CD14-positive monocyte (primary cell): ENCODE results near the gene SPSB1. TPM values are rescaled to one million over a fixed set of nuclear protein-coding genes. Genes with fewer than 3 reads are reported as not detected.

Experiments used
- DNase-seq, 3 donors: peaks; one replicate each; pipeline ENCODE4 v3.0.0-alpha.2; 2011 to 2022
- H2AFZ ChIP-seq: 2 replicates; pipeline ENCODE4 v1.6.0; 2012; ENCODE audit warnings: mild to moderate bottlenecking, low read depth, low read length, inconsistent platforms; ENCODE audit not compliant: insufficient read depth, poor library complexity, severe bottlenecking
- H3K27ac ChIP-seq, 2 donors: 1 replicate in 1 of 2; 2 replicates in 1 of 2; pipeline ENCODE4 v1.5.1; 2012 to 2013; ENCODE audit warnings: low read length in 2 of 2, control low read depth in 1 of 2, inconsistent platforms in 1 of 2, low read depth in 1 of 2, mild to moderate bottlenecking in 1 of 2
- H3K27me3 ChIP-seq, 2 donors: one replicate each; pipeline versions ENCODE4 v1.6.0 to v1.6.1; 2011 to 2013; ENCODE audit warnings: low read length in 2 of 2; ENCODE audit not compliant: control insufficient read depth in 2 of 2, insufficient read depth in 2 of 2
- H3K36me3 ChIP-seq, 2 donors: replicated peaks in 1 of 2; 1 replicate in 1 of 2; 2 replicates in 1 of 2; pipeline versions ENCODE4 v1.5.1 to v1.6.1; 2012 to 2013; ENCODE audit warnings: low read length in 2 of 2, control low read depth in 1 of 2, inconsistent platforms in 1 of 2, mild to moderate bottlenecking in 1 of 2; ENCODE audit not compliant: insufficient read depth in 2 of 2, control insufficient read depth in 1 of 2
- H3K4me1 ChIP-seq, 2 donors: 1 replicate in 1 of 2; 2 replicates in 1 of 2; pipeline versions ENCODE4 v1.5.1 to v1.6.1; 2012 to 2013; ENCODE audit warnings: low read length in 2 of 2, control low read depth in 1 of 2, inconsistent platforms in 1 of 2, mild to moderate bottlenecking in 1 of 2, moderate library complexity in 1 of 2; ENCODE audit not compliant: insufficient read depth in 2 of 2, control insufficient read depth in 1 of 2
- H3K4me2 ChIP-seq: replicated peaks from 2 replicates; pipeline ENCODE3; 2012; ENCODE audit warnings: low read length, moderate library complexity, mild to moderate bottlenecking; ENCODE audit not compliant: poor library complexity, severe bottlenecking; ENCODE audit errors: extremely low read depth
- H3K4me3 ChIP-seq, 3 experiments: fragments of 200-600 bp in 1 of 3; sonication (generic) in 1 of 3; replicated peaks in 1 of 3; 1 replicate in 2 of 3; 2 replicates in 1 of 3; pipeline ENCODE4 v1.5.1; 2011 to 2013; ENCODE audit warnings: low read length in 3 of 3, mild to moderate bottlenecking in 3 of 3, control low read depth in 2 of 3, low read depth in 2 of 3, inconsistent platforms in 1 of 3, moderate library complexity in 1 of 3
- H3K79me2 ChIP-seq: 2 replicates; pipeline ENCODE4 v1.6.0; 2012; ENCODE audit warnings: mild to moderate bottlenecking, control low read depth, inconsistent platforms, low read length, moderate library complexity; ENCODE audit not compliant: insufficient read depth
- H3K9ac ChIP-seq: 2 replicates; pipeline ENCODE4 v1.6.0; 2017; ENCODE audit warnings: low read length, mild to moderate bottlenecking; ENCODE audit not compliant: insufficient read depth, poor library complexity, severe bottlenecking
- H3K9me3 ChIP-seq, 2 donors: replicated peaks in 1 of 2; 1 replicate in 1 of 2; 2 replicates in 1 of 2; pipeline versions ENCODE4 v1.5.1 to v1.6.1; 2012 to 2013; ENCODE audit warnings: low read length in 2 of 2, control low read depth in 1 of 2; ENCODE audit not compliant: control insufficient read depth in 1 of 2, insufficient read depth in 1 of 2
- H4K20me1 ChIP-seq: 2 replicates; pipeline ENCODE4 v1.6.0; 2012; ENCODE audit warnings: mild to moderate bottlenecking, low read length, control low read depth, moderate library complexity; ENCODE audit not compliant: insufficient read depth
- H3K27ac Mint-ChIP-seq, 7 donors: one replicate each; pipeline ENCODE4 v1.8.0; 2020; ENCODE audit warnings: mild to moderate bottlenecking in 7 of 7, mixed read lengths in 7 of 7, moderate library complexity in 6 of 7, inconsistent platforms in 2 of 7
- H3K27me3 Mint-ChIP-seq, 3 donors: one replicate each; pipeline ENCODE4 v1.8.0; 2021 to 2022; ENCODE audit warnings: low read depth in 3 of 3, mild to moderate bottlenecking in 3 of 3, mixed read lengths in 3 of 3, moderate library complexity in 3 of 3, inconsistent platforms in 1 of 3
- H3K36me3 Mint-ChIP-seq, 2 donors: one replicate each; pipeline ENCODE4 v1.8.0; 2020; ENCODE audit warnings: mixed read lengths in 2 of 2, inconsistent platforms in 1 of 2, mild to moderate bottlenecking in 1 of 2
- H3K4me1 Mint-ChIP-seq: one replicate; pipeline ENCODE4 v1.8.0; 2020; ENCODE audit warnings: mild to moderate bottlenecking, mixed read lengths
- H3K4me3 Mint-ChIP-seq, 2 donors: one replicate each; pipeline ENCODE4 v1.8.0; 2020; ENCODE audit warnings: mild to moderate bottlenecking in 2 of 2, mixed read lengths in 2 of 2, moderate library complexity in 1 of 2
- H3K9me3 Mint-ChIP-seq, 7 donors: one replicate each; pipeline ENCODE4 v1.8.0; 2020 to 2022; ENCODE audit warnings: mixed read lengths in 7 of 7, mild to moderate bottlenecking in 6 of 7, moderate library complexity in 6 of 7, inconsistent platforms in 2 of 7
- WGBS: methylation state at CpG from one replicate; pipeline ENCODE4 v1.1.5; 2013; ENCODE audit warnings: missing lambda C conversion rate; ENCODE audit not compliant: insufficient coverage; 5-methylcytosine and 5-hydroxymethylcytosine counted together
- intact Hi-C, 2 donors: fragments of 100-400 bp; cut with micrococcal nuclease; formaldehyde crosslinking; loops; one replicate each; pipeline versions ENCODE4 v1.15.0 to v1.15.1; 2023
- polyA plus RNA-seq, 3 donors: library from polyadenylated mRNA; depleted of rRNA in 1 of 3; unstranded in 2 of 3; stranded (reverse) in 1 of 3; fragments of 300-500 nt in 2 of 3; fragments of >200 nt in 1 of 3; fragmentation: Illumina TruSeq in 2 of 3; gene quantifications; 1 replicate in 2 of 3; 2 replicates in 1 of 3; pipeline ENCODE4 v1.2.3, GENCODE V29; 2012 to 2021
- TF ChIP-seq, protein P1 (sequence below): fragments of 200-600 bp; IDR thresholded peaks from one replicate; pipeline ENCODE4 v1.8.0; 2022; ENCODE audit warnings: antibody characterized with exemption, mild to moderate bottlenecking

SPSB1 gene
- polyA plus RNA-seq, 3 donors = 0.15 to 1.2 (median 0.29) TPM

DNA sequence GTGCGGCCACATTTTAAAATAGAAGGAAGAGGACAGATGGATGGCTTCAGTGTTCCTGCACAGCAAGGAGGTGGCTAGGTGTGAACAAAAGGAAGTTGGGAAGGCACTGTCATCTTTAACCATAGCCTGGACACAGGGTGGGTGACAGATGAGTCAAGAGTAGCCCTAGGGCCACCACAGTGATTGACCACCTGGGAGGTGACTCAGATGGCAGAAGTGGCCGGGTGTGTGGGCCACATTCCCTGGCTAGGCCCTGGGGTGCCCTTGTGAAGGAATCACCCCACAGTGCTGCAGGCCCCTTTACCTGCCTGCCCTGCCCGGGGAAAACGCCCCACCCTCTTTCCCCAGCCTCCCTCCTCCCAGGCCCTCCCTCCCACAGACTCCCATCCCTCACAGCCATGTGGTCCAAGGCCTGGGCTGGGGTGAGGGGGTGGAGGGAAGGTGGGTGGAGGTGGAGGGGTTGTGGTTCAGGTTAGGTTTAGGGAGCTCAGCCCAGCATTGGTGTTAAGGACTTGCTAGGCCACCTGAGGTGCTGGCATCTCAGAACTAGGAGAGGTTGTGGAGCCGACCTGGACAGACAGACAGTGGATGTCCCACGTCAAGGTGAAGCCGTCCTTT lies 59.1 kb downstream of the SPSB1 start:
- H3K9me3 Mint-ChIP-seq = peaks cover 0 to 1% (median 0%) of the 10 kb centered on the region in 7 donors
- H4K20me1 ChIP-seq = no peaks in the 10 kb centered on the region
- DNase-seq = no peak
- no peaks in the 10 kb centered on the region for H3K27me3 ChIP-seq
- H3K4me1 ChIP-seq = no peaks in the 10 kb centered on the region
- H3K4me3 ChIP-seq = no peak overlapping the region
- no peak overlapping the region for H3K27ac Mint-ChIP-seq
- no peaks in the 10 kb centered on the region for H3K4me1 Mint-ChIP-seq
- TF ChIP-seq, protein P1, sequence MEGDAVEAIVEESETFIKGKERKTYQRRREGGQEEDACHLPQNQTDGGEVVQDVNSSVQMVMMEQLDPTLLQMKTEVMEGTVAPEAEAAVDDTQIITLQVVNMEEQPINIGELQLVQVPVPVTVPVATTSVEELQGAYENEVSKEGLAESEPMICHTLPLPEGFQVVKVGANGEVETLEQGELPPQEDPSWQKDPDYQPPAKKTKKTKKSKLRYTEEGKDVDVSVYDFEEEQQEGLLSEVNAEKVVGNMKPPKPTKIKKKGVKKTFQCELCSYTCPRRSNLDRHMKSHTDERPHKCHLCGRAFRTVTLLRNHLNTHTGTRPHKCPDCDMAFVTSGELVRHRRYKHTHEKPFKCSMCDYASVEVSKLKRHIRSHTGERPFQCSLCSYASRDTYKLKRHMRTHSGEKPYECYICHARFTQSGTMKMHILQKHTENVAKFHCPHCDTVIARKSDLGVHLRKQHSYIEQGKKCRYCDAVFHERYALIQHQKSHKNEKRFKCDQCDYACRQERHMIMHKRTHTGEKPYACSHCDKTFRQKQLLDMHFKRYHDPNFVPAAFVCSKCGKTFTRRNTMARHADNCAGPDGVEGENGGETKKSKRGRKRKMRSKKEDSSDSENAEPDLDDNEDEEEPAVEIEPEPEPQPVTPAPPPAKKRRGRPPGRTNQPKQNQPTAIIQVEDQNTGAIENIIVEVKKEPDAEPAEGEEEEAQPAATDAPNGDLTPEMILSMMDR = no peak
- H3K79me2 ChIP-seq = no peaks in the 10 kb centered on the region
- no peaks in the 10 kb centered on the region for H3K36me3 Mint-ChIP-seq
- H3K4me3 Mint-ChIP-seq = no peak overlapping the region
- H2AFZ ChIP-seq = no peak overlapping the region
- H3K9me3 ChIP-seq = no peaks in the 10 kb centered on the region
- intact Hi-C loops = no loop called here
- 93% methylated on average over 5 of the region's 7 CpGs for WGBS
- peaks cover 3 to 6% (median 4%) of the 10 kb centered on the region in 3 donors for H3K27me3 Mint-ChIP-seq
- H3K4me2 ChIP-seq = no peak overlapping the region
- H3K36me3 ChIP-seq = no peaks in the 10 kb centered on the region
- H3K9ac ChIP-seq = no peak overlapping the region
- H3K27ac ChIP-seq = no peak overlapping the region

DNA sequence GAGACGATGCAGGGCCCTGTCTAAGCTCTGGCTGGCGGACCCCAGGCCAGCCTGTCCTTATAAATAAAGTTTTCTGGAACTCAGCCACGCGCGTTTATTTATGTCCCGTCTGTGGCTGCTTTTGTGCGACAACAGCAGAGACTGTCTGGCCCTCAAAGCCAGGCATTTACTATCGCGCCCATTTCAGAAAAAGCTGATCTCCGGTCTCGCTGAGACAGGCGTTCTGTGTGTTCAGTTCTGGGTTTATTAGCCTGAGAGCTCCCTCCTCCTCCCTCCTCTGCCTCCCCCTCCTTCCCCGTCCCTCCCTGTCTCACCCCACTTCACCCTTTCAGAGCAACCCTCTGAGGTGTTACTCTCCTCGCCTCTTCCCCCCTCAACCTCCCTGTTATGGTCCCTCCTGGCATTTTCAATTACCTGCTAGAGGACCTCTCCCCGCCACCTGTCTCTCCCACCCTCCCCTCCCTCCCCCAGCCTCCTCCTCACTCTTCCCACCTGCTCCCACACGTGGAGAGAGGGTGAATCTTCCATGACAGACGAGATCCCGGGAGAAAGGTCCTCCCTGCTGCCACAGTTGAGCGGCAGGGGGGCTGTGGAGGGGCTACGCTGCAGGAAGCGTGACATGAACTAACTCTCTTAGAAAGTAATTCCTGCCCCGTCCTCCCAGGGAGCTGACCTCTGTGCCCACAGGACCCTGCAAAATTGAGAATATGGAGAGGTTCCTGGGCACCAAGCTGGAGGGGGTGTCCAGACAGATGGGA lies 59.9 kb downstream of the SPSB1 start:
- H4K20me1 ChIP-seq = no peaks in the 10 kb centered on the region
- no peak overlapping the region for H2AFZ ChIP-seq
- H3K4me1 ChIP-seq = no peaks in the 10 kb centered on the region
- no peak for DNase-seq
- H3K36me3 ChIP-seq = no peaks in the 10 kb centered on the region
- no peaks in the 10 kb centered on the region for H3K27me3 ChIP-seq
- no peak overlapping the region for H3K4me2 ChIP-seq
- no peaks in the 10 kb centered on the region for H3K36me3 Mint-ChIP-seq
- no peaks in the 10 kb centered on the region for H3K4me1 Mint-ChIP-seq
- no peak overlapping the region for H3K27ac ChIP-seq
- H3K4me3 Mint-ChIP-seq = no peak overlapping the region
- no peak overlapping the region for H3K27ac Mint-ChIP-seq
- intact Hi-C loops = no loop called here
- H3K27me3 Mint-ChIP-seq = peaks cover 3 to 9% (median 4%) of the 10 kb centered on the region in 3 donors
- H3K9me3 Mint-ChIP-seq = peaks cover 0 to 1% (median 0%) of the 10 kb centered on the region in 7 donors
- TF ChIP-seq, protein P1 = no peak
- H3K9me3 ChIP-seq = no peaks in the 10 kb centered on the region
- no peak overlapping the region for H3K9ac ChIP-seq
- no peaks in the 10 kb centered on the region for H3K79me2 ChIP-seq
- no peak overlapping the region for H3K4me3 ChIP-seq
- WGBS = 92% methylated on average over 15 of the region's 22 CpGs
